ENCODE measurements around the gene EPAS1.

Gene EPAS1

DNA sequence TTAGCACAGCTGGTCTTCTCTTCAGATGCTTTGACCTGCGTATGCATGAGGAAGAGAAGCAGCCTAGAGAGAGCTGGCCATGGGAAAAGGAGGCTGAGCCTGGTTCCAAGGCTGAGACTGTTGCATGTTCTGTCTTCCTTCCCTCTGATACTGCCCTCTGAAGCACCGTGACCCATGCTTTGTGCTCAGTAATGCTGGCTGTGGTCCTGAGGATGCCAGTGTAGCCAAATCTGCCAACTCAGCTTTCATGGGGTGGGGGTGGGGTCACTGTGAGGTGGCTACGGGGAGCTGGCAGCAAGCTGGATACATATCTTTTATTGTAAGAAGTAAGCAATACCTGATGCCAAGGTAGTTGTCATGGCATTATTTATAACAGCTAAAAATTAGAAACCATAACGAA lies 41.5 kb downstream of the EPAS1 start:
- DNase-seq (ENCODE audit: low spot score): no peak
- no peak for TF ChIP-seq CTCF (IDR thresholded peaks at IDR 0.05; ENCODE audit: borderline replicate concordance, control extremely low read depth, extremely low read depth, insufficient read depth, missing control alignments)
- in situ Hi-C loops (cut with MboI; ENCODE audit: low sequenced_read_pairs, unreplicated experiment): no loop called here

GRCh38 chr2:46339200-46339599 lies 42.0 kb downstream of the EPAS1 start:
- in situ Hi-C loops (cut with MboI; ENCODE audit: low sequenced_read_pairs, unreplicated experiment): no loop called here
- DNase-seq (ENCODE audit: low spot score): no peak

GRCh38 chr2:46339676-46340459 lies 42.7 kb downstream of the EPAS1 start:
- TF ChIP-seq CTCF (IDR thresholded peaks at IDR 0.05; ENCODE audit: borderline replicate concordance, control extremely low read depth, extremely low read depth, insufficient read depth, missing control alignments): no peak
- no peak for DNase-seq (ENCODE audit: low spot score)
- in situ Hi-C loops (cut with MboI; ENCODE audit: low sequenced_read_pairs, unreplicated experiment): no loop called here

More at GRCh38 chr2:46339200-46339599, 42.0 kb downstream of the EPAS1 start:
- TF ChIP-seq CTCF (IDR thresholded peaks at IDR 0.05; ENCODE audit: borderline replicate concordance, control extremely low read depth, extremely low read depth, insufficient read depth, missing control alignments): no peak

DNA sequence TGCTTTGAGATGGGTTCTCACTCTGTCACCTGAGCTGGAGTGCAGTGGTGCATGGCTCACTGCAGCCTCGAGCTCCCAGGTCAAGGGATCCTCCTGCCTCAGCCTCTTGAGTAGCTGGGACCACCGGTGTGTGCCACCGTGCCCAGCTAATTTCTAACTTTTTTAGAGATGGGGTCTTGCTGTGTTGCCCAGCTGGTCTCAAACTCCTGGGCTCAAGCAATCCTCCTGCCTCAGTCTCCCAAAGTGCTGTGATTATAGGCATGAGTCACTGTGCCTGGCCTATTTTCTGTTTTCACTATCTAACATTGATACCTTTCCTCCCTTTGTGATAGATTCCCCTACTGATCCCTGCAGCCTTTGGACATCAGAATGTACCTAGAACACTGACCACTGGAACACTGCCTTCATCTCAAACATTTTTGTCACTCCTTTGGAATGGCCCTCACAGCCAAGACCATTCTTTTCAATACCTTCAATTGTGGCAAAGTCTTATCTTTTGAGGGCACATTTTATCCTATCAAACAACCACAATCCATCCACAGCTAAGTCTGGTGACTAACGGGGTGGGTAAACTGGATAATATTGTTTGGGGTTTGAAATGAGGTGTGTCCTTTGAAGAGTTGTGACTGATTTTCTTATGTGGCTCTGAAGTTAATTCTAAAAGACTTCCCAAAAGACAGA lies 43.7 kb downstream of the EPAS1 start:
- no peak for DNase-seq (ENCODE audit: low spot score)
- in situ Hi-C loops (cut with MboI; ENCODE audit: low sequenced_read_pairs, unreplicated experiment): no loop called here
- no peak for TF ChIP-seq CTCF (IDR thresholded peaks at IDR 0.05; ENCODE audit: borderline replicate concordance, control extremely low read depth, extremely low read depth, insufficient read depth, missing control alignments)

GRCh38 chr2:46342566-46343315 lies 45.5 kb downstream of the EPAS1 start:
- no peak for DNase-seq (ENCODE audit: low spot score)
- in situ Hi-C loops (cut with MboI; ENCODE audit: low sequenced_read_pairs, unreplicated experiment): no loop called here
- TF ChIP-seq CTCF (IDR thresholded peaks at IDR 0.05; ENCODE audit: borderline replicate concordance, control extremely low read depth, extremely low read depth, insufficient read depth, missing control alignments): no peak

- no peak for DNase-seq (ENCODE audit: low spot score)
- in situ Hi-C loops (cut with MboI; ENCODE audit: low sequenced_read_pairs, unreplicated experiment): no loop called here
- TF ChIP-seq CTCF (IDR thresholded peaks at IDR 0.05; ENCODE audit: borderline replicate concordance, control extremely low read depth, extremely low read depth, insufficient read depth, missing control alignments): no peak
Measured at GRCh38 chr2:46344706-46345105, 47.5 kb downstream of the EPAS1 start.

Measured in GM13976 (cell line).